Nephron progenitor cell (in vitro differentiated cells): ENCODE measurements around the gene FGF21.
"Not testable (repeated sequence)": the region's sequence is repeated elsewhere in the genome, so short reads cannot be mapped to it uniquely, and the experiment has no call there.

ENCODE experiments used
- DNase-seq: peaks from one replicate; pipeline ENCODE4 v3.0.0; 2021
- H3K27ac Mint-ChIP-seq: 2 replicates; pipeline ENCODE4 v1.8.0; 2021; ENCODE audit warnings: mild to moderate bottlenecking, moderate library complexity, mixed read lengths
- H3K27me3 Mint-ChIP-seq: 2 replicates; pipeline ENCODE4 v1.8.0; 2021; ENCODE audit warnings: mild to moderate bottlenecking, low read depth, mixed read lengths; ENCODE audit not compliant: poor library complexity
- H3K36me3 Mint-ChIP-seq: 2 replicates; pipeline ENCODE4 v1.8.0; 2021; ENCODE audit warnings: low read depth, mixed read lengths
- H3K4me1 Mint-ChIP-seq: 2 replicates; pipeline ENCODE4 v1.8.0; 2021; ENCODE audit warnings: mixed read lengths
- H3K4me3 Mint-ChIP-seq: 2 replicates; pipeline ENCODE4 v1.8.0; 2021; ENCODE audit warnings: mild to moderate bottlenecking, moderate library complexity, mixed read lengths
- H3K9me3 Mint-ChIP-seq: 2 replicates; pipeline ENCODE4 v1.8.0; 2021; ENCODE audit warnings: mild to moderate bottlenecking, moderate library complexity, mixed read lengths
- TF ChIP-seq, protein P1 (sequence below): fragments of 200-600 bp; sonication (generic); IDR thresholded peaks from 2 replicates; pipeline ENCODE4 v1.5.0; 2021; ENCODE audit warnings: antibody characterized with exemption

Gene FGF21

DNA sequence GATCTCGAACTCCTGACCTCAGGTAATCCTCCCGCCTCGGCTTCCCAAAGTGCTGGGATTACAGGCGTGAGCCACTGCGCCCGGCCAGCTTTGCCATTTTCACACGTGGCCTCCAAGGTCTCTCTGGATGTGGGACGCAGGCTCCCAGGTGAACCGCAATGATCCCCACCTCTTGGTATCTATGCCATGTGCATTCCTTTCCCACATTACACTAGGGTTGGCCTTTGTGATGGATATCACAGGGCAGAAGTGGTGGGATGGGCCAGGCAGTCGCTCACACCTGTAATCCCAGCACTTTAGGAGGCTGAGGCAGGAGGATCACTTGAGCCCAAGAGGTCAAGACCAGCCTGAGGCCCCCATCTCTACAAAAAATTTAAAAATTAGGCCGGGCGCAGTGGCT lies 22.4 kb downstream of the FGF21 start:
- TF ChIP-seq, protein P1, sequence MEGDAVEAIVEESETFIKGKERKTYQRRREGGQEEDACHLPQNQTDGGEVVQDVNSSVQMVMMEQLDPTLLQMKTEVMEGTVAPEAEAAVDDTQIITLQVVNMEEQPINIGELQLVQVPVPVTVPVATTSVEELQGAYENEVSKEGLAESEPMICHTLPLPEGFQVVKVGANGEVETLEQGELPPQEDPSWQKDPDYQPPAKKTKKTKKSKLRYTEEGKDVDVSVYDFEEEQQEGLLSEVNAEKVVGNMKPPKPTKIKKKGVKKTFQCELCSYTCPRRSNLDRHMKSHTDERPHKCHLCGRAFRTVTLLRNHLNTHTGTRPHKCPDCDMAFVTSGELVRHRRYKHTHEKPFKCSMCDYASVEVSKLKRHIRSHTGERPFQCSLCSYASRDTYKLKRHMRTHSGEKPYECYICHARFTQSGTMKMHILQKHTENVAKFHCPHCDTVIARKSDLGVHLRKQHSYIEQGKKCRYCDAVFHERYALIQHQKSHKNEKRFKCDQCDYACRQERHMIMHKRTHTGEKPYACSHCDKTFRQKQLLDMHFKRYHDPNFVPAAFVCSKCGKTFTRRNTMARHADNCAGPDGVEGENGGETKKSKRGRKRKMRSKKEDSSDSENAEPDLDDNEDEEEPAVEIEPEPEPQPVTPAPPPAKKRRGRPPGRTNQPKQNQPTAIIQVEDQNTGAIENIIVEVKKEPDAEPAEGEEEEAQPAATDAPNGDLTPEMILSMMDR: no peak
- Mint-ChIP-seq H3K4me1 (peaks cover 22% of the 10 kb centered on the region), H3K27me3 (peaks cover 5% of the 10 kb centered on the region), H3K4me3 (no peak overlapping the region), H3K9me3 (no peaks in the 10 kb centered on the region), H3K27ac (no peak overlapping the region), H3K36me3 (no peaks in the 10 kb centered on the region)
- no peak for DNase-seq

DNA sequence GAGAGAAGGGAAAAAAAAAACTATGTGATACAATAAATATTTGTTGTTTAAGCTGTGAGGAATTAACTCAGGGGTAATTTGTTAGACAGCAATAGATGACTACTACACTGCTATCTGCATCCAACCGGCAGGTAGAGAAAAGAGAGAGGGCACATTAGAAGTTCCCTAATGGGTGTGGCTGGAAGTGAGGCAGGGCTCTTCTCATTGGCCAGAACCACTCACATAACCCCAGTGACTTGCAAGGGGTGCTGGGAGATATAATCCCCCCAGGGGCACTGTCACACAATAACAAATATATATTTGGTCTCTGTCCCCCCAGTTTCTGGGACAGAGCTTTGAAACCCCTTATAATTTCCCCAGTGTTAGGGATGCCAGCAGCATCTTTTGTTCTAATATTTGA lies 24.3 kb downstream of the FGF21 start:
- H3K27ac Mint-ChIP-seq: no peak overlapping the region
- TF ChIP-seq, protein P1: no peak
- peaks cover 2% of the 10 kb centered on the region for H3K27me3 Mint-ChIP-seq
- peaks cover 19% of the 10 kb centered on the region for H3K4me1 Mint-ChIP-seq
- H3K9me3 Mint-ChIP-seq: no peaks in the 10 kb centered on the region
- no peak overlapping the region for H3K4me3 Mint-ChIP-seq
- DNase-seq: no peak
- no peaks in the 10 kb centered on the region for H3K36me3 Mint-ChIP-seq

DNA sequence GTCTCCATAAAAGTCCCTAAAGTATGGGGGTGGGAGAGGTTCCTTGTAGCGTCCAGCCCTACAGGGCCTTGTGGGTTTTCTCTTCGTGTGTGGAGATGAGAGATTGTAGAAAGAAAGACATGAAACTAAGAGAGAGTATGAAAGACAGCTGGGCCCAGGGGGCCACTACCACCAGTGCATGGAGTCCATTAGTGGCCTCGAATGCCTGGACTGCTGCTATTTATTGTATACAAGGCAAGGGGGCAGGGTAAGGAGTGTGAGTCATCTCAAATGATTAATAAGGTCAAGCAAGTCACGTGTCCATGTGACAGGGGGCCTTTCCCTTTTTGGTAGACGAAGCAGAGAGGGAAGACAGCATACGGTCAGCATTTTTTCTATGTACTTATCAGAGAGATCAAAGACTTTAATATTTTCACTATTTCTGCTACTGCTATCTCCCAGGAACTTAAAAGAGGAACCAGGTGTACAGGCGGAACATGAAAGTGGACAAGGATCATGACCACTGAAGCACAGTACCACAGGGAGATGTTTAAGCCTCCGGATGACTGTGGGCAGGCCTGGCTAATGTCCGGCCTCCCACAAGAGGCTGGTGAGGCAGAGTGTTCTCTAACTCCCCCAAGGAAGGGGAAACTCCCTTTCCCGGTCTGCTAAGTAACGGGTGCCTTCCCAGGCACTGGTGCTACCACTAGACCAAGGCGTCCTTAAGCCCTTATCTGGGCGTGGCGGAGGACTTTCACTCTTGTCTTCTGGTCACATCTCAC lies 25.5 kb downstream of the FGF21 start:
- Mint-ChIP-seq H3K36me3 (no peaks in the 10 kb centered on the region), H3K27me3 (peaks cover 9% of the 10 kb centered on the region), H3K4me3 (no peak overlapping the region), H3K9me3 (no peaks in the 10 kb centered on the region), H3K4me1 (peaks cover 18% of the 10 kb centered on the region), H3K27ac (no peak overlapping the region)
- TF ChIP-seq, protein P1: no peak
- no peak for DNase-seq

DNA sequence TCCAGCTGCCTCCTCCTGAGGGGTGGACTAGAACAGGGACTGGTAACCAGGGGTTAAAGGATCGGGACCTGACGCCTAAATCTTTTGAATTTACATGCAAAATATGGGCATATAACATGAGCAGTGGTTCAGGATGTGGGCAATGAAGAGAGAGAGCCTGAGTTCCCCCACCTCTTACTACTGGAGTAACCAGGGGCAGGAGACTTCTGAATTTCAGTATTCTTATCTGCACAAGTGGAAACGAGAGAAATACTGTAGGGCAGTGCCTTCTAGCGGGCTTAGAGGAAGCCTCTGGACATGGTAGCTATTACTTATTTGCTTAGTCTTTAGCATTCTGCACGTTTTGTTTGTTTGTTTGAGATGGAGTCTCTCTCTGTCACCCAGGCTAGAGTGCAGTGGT lies 29.2 kb downstream of the FGF21 start:
- TF ChIP-seq, protein P1: no peak
- no peak overlapping the region for H3K27ac Mint-ChIP-seq
- DNase-seq: no peak
- peaks cover 23% of the 10 kb centered on the region for H3K4me1 Mint-ChIP-seq
- no peaks in the 10 kb centered on the region for H3K36me3 Mint-ChIP-seq
- H3K27me3 Mint-ChIP-seq: peaks cover 19% of the 10 kb centered on the region
- H3K4me3 Mint-ChIP-seq: no peak overlapping the region
- no peaks in the 10 kb centered on the region for H3K9me3 Mint-ChIP-seq

DNA sequence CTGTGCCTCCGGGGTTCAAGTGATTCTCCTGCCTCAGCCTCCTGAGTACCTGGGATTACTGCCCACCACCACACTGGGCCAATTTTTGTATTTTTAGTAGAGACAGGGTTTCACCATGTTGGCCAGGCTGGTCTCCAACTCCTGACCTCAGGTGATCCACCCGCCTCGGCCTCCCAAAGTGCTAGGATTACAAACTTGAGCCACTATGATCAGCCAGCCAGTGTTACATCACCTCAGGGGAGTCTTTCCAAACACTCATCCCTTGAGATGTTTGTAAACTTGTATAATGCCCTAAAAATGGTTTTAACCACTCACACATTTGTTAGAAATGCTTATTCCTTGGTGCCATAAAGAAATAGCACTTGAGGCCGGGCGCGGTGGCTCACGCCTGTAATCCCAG lies 31.1 kb downstream of the FGF21 start:
- not testable (repeated sequence) for H3K36me3 Mint-ChIP-seq, H3K4me3 Mint-ChIP-seq, H3K9me3 Mint-ChIP-seq, H3K27ac Mint-ChIP-seq, DNase-seq
- Mint-ChIP-seq H3K4me1 (peaks cover 15% of the 10 kb centered on the region), H3K27me3 (peaks cover 16% of the 10 kb centered on the region)

DNA sequence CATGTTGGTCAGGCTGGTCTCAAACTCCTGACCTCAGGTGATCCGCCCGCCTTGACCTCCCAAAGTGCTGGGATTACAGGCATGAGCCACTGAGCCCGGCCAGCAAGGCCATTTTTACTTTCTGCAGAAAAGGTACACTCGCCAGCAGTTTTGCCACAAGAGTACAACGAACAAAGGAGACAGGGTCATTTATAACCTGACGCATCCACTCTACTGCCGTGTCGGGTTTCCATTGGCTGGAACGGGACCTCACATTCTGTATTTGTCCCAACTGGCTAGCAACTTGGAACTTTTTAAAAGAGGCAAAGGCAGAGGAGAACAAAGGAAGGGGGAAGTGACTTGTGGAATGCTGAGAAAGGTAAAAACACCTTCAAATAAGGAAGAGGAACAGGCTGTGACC lies 32.0 kb downstream of the FGF21 start:
- H3K4me3 Mint-ChIP-seq, H3K27ac Mint-ChIP-seq: not testable (repeated sequence)

DNA sequence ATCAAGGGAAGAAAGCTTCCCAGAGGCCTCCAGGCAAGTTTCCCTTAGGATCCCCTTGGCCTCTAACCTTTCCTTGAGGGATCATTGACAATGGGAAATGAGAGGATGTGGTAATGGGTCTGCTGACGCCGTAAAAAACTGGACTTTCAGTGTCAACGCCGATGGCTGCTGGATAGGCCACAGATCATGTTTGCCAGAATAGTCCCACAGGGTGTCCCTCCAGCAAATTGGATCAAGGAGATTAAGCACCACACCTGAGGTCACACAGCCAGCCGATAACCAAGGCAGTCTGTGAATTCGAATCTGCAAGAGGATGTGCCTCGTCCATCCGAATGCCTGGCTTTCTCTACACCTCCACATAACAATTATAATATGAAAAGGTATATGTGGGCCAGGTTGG lies 37.9 kb downstream of the FGF21 start:
- Mint-ChIP-seq H3K4me3 (no peak overlapping the region), H3K36me3 (peaks cover 3% of the 10 kb centered on the region), H3K27me3 (peaks cover 3% of the 10 kb centered on the region), H3K27ac (no peak overlapping the region), H3K4me1 (peaks cover 19% of the 10 kb centered on the region), H3K9me3 (no peaks in the 10 kb centered on the region)
- DNase-seq: no peak
- TF ChIP-seq, protein P1: no peak

More for the DNA sequence above, 32.0 kb downstream of the FGF21 start:
- DNase-seq, H3K9me3 Mint-ChIP-seq, H3K36me3 Mint-ChIP-seq: not testable (repeated sequence)
- Mint-ChIP-seq H3K4me1 (peaks cover 13% of the 10 kb centered on the region), H3K27me3 (peaks cover 19% of the 10 kb centered on the region)
